HS-27A (cell line): ENCODE measurements around the gene RPL26.
"Not testable (repeated sequence)": the region's sequence is repeated elsewhere in the genome, so short reads cannot be mapped to it uniquely, and the experiment has no call there.

Experiments used
- DNase-seq: peaks from one replicate; pipeline ENCODE4 v3.0.0-alpha.2; 2012; ENCODE audit warnings: low read depth, missing footprints

The RPL26 gene

DNA sequence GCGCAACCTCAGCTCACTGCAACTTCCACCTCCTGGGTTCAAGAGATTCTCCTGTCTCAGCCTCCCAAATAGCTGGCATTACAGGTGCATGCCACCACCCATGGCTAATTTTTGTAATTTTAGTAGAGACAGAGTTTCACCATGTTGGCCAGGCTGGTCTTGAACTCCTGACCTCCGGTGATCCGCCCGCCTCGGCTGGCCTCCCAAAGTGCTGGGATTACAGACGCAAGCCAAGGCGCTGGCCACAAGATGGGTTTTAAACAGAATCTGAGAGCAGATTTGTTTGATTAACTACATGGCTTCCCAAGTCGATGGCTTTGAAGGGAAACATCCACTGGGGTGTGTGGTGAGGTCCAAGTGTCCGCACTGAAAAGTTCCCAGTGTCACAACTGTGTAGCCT, 11.5 kb upstream of the RPL26 start:
- DNase-seq, result not testable (repeated sequence)

GRCh38 chr17:8393470-8394231, 10.7 kb upstream of the RPL26 start:
- no peak for DNase-seq

- no peak for DNase-seq
Observed at GRCh38 chr17:8392674-8393469, 9.9 kb upstream of the RPL26 start.

DNA sequence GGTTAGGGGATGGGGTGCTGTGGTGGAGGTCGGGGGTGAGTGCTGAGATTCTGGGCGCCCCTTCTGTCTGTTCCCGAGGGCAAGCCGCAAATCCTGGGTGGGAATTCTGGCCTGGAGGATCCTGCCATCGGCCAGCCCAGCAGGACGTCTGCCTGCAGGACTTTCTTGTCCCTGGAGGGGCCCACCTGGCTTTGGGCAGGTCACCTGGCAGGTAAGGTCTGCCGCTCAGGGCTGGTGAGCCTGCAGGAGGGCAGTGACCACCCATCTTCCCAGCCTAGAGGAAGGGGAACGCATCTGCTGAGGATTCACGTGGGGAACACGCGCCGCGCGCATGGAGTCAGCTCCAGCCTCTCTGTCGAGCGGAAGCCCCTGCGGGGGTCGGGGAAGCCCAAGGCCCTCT, 9.3 kb upstream of the RPL26 start:
- no peak for DNase-seq

GRCh38 chr17:8391711-8392110, 8.7 kb upstream of the RPL26 start:
- no peak for DNase-seq

DNA sequence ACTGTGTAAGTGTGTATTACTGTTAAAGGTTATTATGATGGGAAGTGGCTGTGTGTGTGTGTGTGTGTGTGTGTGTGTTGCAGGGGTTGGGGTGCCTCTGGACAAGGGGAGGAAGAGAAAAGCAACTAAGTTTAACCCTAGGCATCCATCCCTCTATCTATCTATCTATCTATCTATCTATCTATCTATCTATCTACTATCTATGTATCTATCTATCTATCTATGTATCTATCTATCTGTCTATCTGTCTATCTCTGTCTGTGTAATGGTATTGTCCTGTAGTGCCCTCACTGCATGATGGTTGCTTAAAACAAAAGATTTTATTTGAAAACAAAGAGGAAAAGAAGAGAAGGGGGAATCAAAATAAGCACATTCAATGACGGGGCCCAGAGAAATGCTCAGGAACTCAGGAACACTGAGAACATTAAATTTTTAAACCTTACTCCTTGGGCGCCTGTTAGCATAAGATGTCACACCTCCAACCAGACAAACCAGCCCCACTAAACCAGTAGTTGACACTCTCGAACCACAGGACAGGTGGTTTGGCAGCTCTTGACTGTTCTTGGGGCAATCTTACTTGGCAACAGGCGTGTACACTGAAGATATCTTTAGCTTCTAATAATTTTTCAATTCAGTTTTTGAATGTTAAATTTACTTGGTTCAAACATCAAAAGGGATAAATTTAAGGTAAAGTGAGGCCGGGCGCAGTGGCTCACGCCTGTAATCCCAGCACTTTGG, 5.1 kb upstream of the RPL26 start:
- no peak for DNase-seq

- DNase-seq, result no peak
Observed at GRCh38 chr17:8386841-8387240, 3.8 kb upstream of the RPL26 start.

GRCh38 chr17:8384801-8385378, 1.9 kb upstream of the RPL26 start:
- DNase-seq, result peak; percentile 89

- no peak for DNase-seq
Observed at GRCh38 chr17:8382880-8383142, 182 bp downstream of the RPL26 start.

- DNase-seq, result no peak
Observed at GRCh38 chr17:8382052-8382879, 727 bp downstream of the RPL26 start.

DNA sequence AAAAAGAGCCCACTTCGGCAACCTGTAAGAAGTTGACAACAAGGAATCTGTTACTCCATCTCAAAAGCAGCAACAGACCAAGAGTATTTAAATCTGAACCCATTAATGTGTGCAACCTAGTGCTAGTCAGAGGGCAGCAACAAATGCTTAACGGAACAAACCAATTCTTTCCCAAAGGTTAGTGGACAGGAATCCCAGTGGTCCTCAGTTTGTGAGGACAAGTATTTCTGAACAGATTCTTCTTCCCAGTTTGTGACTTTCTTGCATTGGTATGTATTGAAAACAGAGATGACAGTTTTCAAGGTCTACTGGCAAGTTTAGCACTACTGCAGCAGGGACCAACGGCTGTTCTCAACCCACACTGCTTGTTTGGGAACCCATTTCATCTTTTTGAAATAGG, 2.9 kb downstream of the RPL26 start:
- DNase-seq, result no peak

DNA sequence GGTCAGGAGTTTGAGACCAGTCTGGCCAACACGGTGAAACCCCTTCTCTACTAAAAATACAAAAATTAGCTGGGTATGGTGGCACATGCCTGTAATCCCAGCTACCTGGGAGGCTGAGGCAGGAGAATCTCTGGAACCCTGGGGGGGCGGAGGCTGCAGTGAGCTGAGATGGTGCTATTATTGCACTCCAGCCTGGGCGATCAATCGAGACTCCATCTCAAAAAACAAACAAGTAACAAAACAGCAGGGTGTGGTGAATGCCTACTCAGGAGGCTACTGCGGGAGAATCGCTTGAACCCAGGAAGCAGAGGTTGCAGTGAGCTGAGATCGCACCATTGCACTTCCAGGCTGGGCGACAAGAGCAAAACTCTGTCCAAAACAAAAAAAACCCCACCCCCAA, 4.9 kb downstream of the RPL26 start:
- not testable (repeated sequence) for DNase-seq

- no peak for DNase-seq
Observed at GRCh38 chr17:8377422-8377821, 5.6 kb downstream of the RPL26 start.

- peak; percentile 68 for DNase-seq
Observed at GRCh38 chr17:8376271-8377067, 6.5 kb downstream of the RPL26 start, which contains the start of gene KRABD2. KRABD2 (minus strand) TSS chr17:8376704.

DNA sequence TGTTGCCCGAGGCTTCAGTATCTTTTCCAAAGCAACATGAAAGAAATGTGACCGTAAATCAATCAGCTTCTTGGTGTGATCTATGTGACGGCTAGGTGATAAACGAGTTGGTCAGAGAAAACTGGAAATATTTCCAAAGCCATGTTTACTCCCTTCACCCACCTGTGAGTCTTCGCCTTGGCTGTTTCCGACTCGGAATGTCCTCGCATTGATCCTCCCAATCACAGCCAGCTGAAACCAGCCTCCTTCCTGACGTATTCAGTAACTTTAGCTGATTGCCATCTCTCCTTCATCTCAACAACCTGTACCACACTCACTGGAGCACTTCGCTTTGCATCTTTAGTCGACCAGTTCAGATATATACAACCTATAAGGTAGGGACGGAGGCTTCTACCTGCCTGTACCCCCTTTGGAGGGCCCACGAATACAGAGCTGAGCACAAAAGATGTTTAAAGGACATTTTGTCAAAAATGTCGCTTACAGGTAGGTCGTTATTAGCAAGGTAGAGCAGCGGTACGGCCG, 7.2 kb downstream of the RPL26 start:
- no peak for DNase-seq

DNA sequence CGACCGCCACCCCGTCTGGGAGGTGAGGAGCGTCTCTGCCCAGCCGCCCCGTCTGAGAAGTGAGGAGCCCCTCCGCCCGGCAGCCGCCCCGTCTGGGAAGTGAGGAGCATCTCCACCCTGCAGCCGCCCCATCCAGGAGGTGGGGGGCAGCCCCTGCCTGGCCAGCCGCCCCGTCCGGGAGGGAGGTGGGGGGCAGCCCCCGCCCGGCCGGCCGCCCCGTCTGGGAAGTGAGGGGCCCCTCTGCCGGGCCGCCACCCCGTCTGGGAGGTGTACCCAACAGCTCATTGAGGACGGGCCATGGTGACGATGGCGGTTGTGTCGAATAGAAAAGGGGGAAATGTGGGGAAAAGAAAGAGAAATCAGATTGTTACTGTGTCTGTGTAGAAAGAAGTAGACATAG, 9.1 kb downstream of the RPL26 start:
- not testable (repeated sequence) for DNase-seq

GRCh38 chr17:8372422-8372821, 10.6 kb downstream of the RPL26 start:
- no peak for DNase-seq

GRCh38 chr17:8371786-8372185, 11.2 kb downstream of the RPL26 start:
- DNase-seq, result no peak

DNA sequence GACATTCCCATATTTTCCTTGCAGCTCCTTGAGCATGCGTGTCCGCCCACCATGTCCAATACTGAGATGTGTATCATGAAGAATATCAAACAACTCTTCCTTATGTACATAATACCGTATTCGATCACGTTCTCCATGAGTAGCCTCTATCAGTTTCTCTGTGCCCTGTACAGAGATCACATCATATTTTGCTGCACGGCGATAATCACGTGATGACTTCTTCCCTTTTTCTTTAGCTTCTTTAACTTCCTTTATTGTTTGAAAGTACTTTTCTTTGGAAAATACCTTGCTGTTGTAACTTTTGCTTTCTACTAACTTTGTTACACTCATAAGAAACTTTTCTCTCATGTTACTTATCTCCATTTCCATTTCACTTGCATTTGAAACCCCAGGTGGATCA, 13.0 kb downstream of the RPL26 start:
- DNase-seq, result no peak

DNA sequence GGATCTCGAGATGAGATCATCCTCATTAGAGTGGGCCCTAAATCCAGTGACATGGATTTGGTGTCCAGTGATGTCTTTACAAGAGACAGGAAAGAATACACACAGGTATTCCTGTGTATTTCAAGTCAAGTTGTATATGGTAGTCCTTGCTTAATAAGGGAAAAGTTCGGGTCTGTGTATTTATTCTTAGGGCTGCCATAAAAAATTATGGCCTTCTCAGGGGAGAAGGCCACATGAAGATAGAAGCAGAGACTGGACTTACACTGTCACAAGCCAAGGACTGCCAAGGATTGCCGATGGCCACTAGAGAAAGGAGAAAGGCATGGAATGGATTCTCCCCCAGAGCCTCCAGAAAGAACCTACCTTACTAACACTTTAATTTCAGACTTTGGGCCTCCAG, 14.8 kb downstream of the RPL26 start:
- no peak for DNase-seq

DNA sequence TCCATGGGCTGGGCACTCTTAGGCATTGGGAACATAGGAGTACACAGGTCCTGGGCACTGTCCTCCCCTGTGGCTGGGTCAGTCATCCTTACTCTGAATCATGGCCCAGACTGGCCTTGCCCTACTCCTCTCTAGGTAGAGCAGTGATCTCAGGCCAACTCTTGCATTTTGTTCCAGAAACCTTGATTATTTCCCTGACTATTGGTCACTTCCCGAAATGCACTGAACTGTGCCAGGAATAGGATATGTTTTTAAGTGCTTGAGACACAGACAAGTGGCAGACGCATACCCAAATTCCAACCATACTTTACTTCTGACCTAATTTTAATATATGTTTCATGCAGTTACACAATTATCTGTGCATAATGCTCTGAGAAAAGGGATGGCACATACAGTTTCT, 16.8 kb downstream of the RPL26 start:
- peak; percentile 59 for DNase-seq
